A549 treated with CORT108297 at 1 μM for 4 hours (cell line): ENCODE data around the gene LIN52. TPM values are rescaled to one million over a fixed set of nuclear protein-coding genes. Genes with fewer than 3 reads are reported as not detected.

ENCODE experiments used
- total RNA-seq: library from RNA; stranded (reverse); fragments of 200-300 nt; extraction: Qiagen RNA extraction; gene quantifications from 5 replicates; pipeline ENCODE4 v1.2.3, GENCODE V29; 2022

LIN52 gene, protein sequence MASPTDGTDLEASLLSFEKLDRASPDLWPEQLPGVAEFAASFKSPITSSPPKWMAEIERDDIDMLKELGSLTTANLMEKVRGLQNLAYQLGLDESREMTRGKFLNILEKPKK
- 3.9 to 6.6 TPM (median 4.7 TPM) in 5 replicates for total RNA-seq

GRCh38 chr14:74084277-74085046 is at the start of gene LIN52, which contains the start of gene ALDH6A1:
Gene LIN52 (plus strand): TSS chr14:74084956. CDS start chr14:74084975, 19 bp downstream.
Gene ALDH6A1 (minus strand): TSS chr14:74084453. CDS start chr14:74084394, 59 bp downstream.

GRCh38 chr14:74238974-74239847 is 154.5 kb downstream of the LIN52 start, which contains the start of gene VSX2:
Gene VSX2 (plus strand): TSS chr14:74239449. CDS start chr14:74239562, 113 bp downstream.

Other genes starting within 250 kb of the LIN52 start
- 7.8 to 11.0 TPM (median 8.1 TPM) in 5 replicates for gene PTGR2, start 233.1 kb upstream of the LIN52 start, total RNA-seq
- 40.4 to 57.3 TPM (median 42.4 TPM) in 5 replicates for gene ZNF410, start 198.1 kb upstream of the LIN52 start, total RNA-seq
- 1.5 to 2.0 TPM (median 1.7 TPM) in 5 replicates for gene FAM161B, start 134.9 kb upstream of the LIN52 start, total RNA-seq
- gene COQ6, start 134.7 kb upstream of the LIN52 start, total RNA-seq, result 26.2 to 29.2 TPM (median 27.5 TPM) in 5 replicates
- gene ENTPD5, start 65.7 kb upstream of the LIN52 start, total RNA-seq, result 5.5 to 7.3 TPM (median 6.4 TPM) in 5 replicates
- gene BBOF1, start 65.6 kb upstream of the LIN52 start, total RNA-seq, result 2.7 to 5.4 TPM (median 2.9 TPM) in 5 replicates
- 1.9 to 2.7 TPM (median 2.4 TPM) in 5 replicates for gene ALDH6A1, start 503 bp upstream of the LIN52 start, total RNA-seq
- not detected in 5 replicates for gene VSX2, start 154.5 kb downstream of the LIN52 start, total RNA-seq
- gene ABCD4, start 218.0 kb downstream of the LIN52 start, total RNA-seq, result 26.8 to 38.4 TPM (median 35.6 TPM) in 5 replicates